Testis (tissue), 2 donors: ENCODE results near the gene EIF2AK3.

Source experiments
- POLR2A ChIP-seq: fragments of 450-650 bp; IDR thresholded peaks from one replicate; pipeline ENCODE4 v1.6.1; 2017; ENCODE audit warnings: antibody characterized with exemption, mild to moderate bottlenecking, moderate library complexity
- TF ChIP-seq, protein P1 (sequence below), 3 experiments: fragments of 450-650 bp in 2 of 3; fragments of 200-600 bp in 1 of 3; sonication (generic) in 1 of 3; IDR thresholded peaks; one replicate each; pipeline ENCODE4 v1.5.1; 2016 to 2019; ENCODE audit warnings: antibody characterized with exemption in 3 of 3, mild to moderate bottlenecking in 2 of 3, moderate library complexity in 1 of 3

DNA sequence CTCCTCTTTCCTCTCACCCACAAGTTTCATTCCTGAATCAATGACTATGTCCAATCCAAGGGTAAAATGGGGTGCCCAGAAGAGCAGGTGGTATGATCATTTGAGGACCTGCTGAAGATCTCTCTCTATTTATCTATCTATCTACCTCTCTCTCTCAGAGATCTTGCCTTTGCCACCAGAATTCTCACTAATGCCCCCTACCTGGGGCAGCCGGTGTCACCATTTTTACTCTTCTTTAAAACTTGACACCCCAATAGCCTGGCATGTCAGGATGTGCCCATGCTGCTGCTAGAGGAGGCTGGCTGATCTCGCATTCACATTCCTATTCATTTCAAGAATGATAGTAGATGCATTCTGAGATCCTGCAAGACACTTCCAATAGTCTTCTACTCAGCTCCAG lies 40.0 kb upstream of the EIF2AK3 start:
- TF ChIP-seq, protein P1, sequence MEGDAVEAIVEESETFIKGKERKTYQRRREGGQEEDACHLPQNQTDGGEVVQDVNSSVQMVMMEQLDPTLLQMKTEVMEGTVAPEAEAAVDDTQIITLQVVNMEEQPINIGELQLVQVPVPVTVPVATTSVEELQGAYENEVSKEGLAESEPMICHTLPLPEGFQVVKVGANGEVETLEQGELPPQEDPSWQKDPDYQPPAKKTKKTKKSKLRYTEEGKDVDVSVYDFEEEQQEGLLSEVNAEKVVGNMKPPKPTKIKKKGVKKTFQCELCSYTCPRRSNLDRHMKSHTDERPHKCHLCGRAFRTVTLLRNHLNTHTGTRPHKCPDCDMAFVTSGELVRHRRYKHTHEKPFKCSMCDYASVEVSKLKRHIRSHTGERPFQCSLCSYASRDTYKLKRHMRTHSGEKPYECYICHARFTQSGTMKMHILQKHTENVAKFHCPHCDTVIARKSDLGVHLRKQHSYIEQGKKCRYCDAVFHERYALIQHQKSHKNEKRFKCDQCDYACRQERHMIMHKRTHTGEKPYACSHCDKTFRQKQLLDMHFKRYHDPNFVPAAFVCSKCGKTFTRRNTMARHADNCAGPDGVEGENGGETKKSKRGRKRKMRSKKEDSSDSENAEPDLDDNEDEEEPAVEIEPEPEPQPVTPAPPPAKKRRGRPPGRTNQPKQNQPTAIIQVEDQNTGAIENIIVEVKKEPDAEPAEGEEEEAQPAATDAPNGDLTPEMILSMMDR (IDR thresholded peaks at IDR 0.05) = no peak
- no peak for TF ChIP-seq POLR2A
